Neuronal stem cell (in vitro differentiated cells): ENCODE measurements around the gene ARMC2.

Source experiments
- DNase-seq: peaks from one replicate; pipeline ENCODE4 v3.0.0-alpha.2; 2013; ENCODE audit warnings: low spot score
- H2AFZ ChIP-seq: one replicate; pipeline ENCODE4 v1.6.1; 2013; ENCODE audit warnings: mild to moderate bottlenecking, low read length, inconsistent platforms
- H2AK5ac ChIP-seq: 2 replicates; pipeline ENCODE4 v1.6.1; 2013; ENCODE audit warnings: low read depth, mild to moderate bottlenecking, inconsistent platforms, low read length, moderate library complexity, mixed read lengths
- H2BK120ac ChIP-seq: 2 replicates; pipeline ENCODE4 v1.6.1; 2013; ENCODE audit warnings: low read depth, mild to moderate bottlenecking, inconsistent platforms, low read length, moderate library complexity, mixed read lengths
- H2BK12ac ChIP-seq: one replicate; pipeline ENCODE4 v1.6.1; 2013; ENCODE audit warnings: low read length, inconsistent platforms
- H2BK15ac ChIP-seq: 2 replicates; pipeline ENCODE4 v1.6.1; 2013; ENCODE audit warnings: mild to moderate bottlenecking, low read length, inconsistent platforms, mixed read lengths
- H2BK5ac ChIP-seq: one replicate; pipeline ENCODE4 v1.6.1; 2013; ENCODE audit warnings: inconsistent platforms, mild to moderate bottlenecking, low read length, moderate library complexity
- H3K14ac ChIP-seq: one replicate; pipeline ENCODE4 v1.6.1; 2013; ENCODE audit warnings: low read length, inconsistent platforms
- H3K18ac ChIP-seq: 2 replicates; pipeline ENCODE4 v1.6.1; 2013; ENCODE audit warnings: low read length, inconsistent platforms
- H3K23ac ChIP-seq: 2 replicates; pipeline ENCODE4 v1.6.1; 2013; ENCODE audit warnings: low read depth, mild to moderate bottlenecking, mixed read lengths, low read length, inconsistent platforms; ENCODE audit not compliant: poor library complexity
- H3K27ac ChIP-seq: replicated peaks from 3 replicates; pipeline ENCODE4 v1.5.1; 2013; ENCODE audit warnings: low read length, inconsistent platforms
- H3K27me3 ChIP-seq, 3 experiments: 2 replicates each; pipeline ENCODE4 v1.6.1; 2013; ENCODE audit warnings: low read length in 3 of 3, mild to moderate bottlenecking in 2 of 3, inconsistent platforms in 1 of 3, low read depth in 1 of 3, mixed read lengths in 1 of 3, moderate library complexity in 1 of 3; ENCODE audit not compliant: control insufficient read depth in 3 of 3, insufficient read depth in 3 of 3
- H3K36me3 ChIP-seq, 2 donors: replicated peaks in 1 of 2; 2 replicates each; pipeline ENCODE4 v1.6.1; 2013; ENCODE audit warnings: low read length in 2 of 2; ENCODE audit not compliant: control insufficient read depth in 2 of 2, insufficient read depth in 2 of 2
- H3K4ac ChIP-seq: 2 replicates; pipeline ENCODE4 v1.6.1; 2013; ENCODE audit warnings: inconsistent platforms, mild to moderate bottlenecking, low read length, moderate library complexity
- H3K4me1 ChIP-seq, 2 donors: 1 replicate in 1 of 2; 2 replicates in 1 of 2; pipeline ENCODE4 v1.6.1; 2013; ENCODE audit warnings: low read length in 2 of 2, low read depth in 1 of 2; ENCODE audit not compliant: control insufficient read depth in 2 of 2, insufficient read depth in 1 of 2
- H3K4me2 ChIP-seq: one replicate; pipeline ENCODE4 v1.6.1; 2013; ENCODE audit warnings: mild to moderate bottlenecking, low read length, inconsistent platforms; ENCODE audit not compliant: insufficient read depth, poor library complexity, severe bottlenecking
- H3K4me3 ChIP-seq, 2 donors: 2 replicates each; pipeline ENCODE4 v1.5.1; 2013; ENCODE audit warnings: low read length in 2 of 2, mild to moderate bottlenecking in 2 of 2, inconsistent platforms in 1 of 2, moderate library complexity in 1 of 2
- H3K79me1 ChIP-seq: one replicate; pipeline ENCODE4 v1.6.1; 2013; ENCODE audit warnings: low read depth, mild to moderate bottlenecking, inconsistent platforms, low read length, moderate library complexity
- H3K9ac ChIP-seq: one replicate; pipeline ENCODE4 v1.6.1; 2013; ENCODE audit warnings: mild to moderate bottlenecking, low read depth, low read length, inconsistent platforms; ENCODE audit not compliant: poor library complexity
- H3K9me3 ChIP-seq, 2 donors: replicated peaks in 1 of 2; 2 replicates each; pipeline versions ENCODE3 to v1.6.1; 2013; ENCODE audit warnings: low read length in 2 of 2, mild to moderate bottlenecking in 2 of 2, inconsistent platforms in 1 of 2, low read depth in 1 of 2, mixed read lengths in 1 of 2, moderate library complexity in 1 of 2; ENCODE audit not compliant: control insufficient read depth in 2 of 2, insufficient read depth in 1 of 2
- H4K8ac ChIP-seq: one replicate; pipeline ENCODE4 v1.6.1; 2013; ENCODE audit warnings: low read depth, mild to moderate bottlenecking, inconsistent platforms, low read length, moderate library complexity
- H4K91ac ChIP-seq: one replicate; pipeline ENCODE4 v1.6.1; 2013; ENCODE audit warnings: low read length, low read depth, mild to moderate bottlenecking, inconsistent platforms; ENCODE audit not compliant: poor library complexity
- WGBS, 2 donors: extraction: QIAGEN DNeasy Blood & Tissue Kit; methylation state at CpG; one replicate each; pipeline ENCODE4 v1.1.7; 2013; ENCODE audit warnings: missing lambda C conversion rate in 2 of 2, mixed read lengths in 1 of 2; ENCODE audit not compliant: insufficient read length in 2 of 2, insufficient replicate concordance in 1 of 2; ENCODE audit errors: extremely low coverage in 2 of 2; 5-methylcytosine and 5-hydroxymethylcytosine counted together

Gene ARMC2

GRCh38 chr6:108875161-108875555, 26.9 kb downstream of the ARMC2 start:
- H4K91ac ChIP-seq = no peak overlapping the region
- no peak overlapping the region for H3K18ac ChIP-seq
- H3K23ac ChIP-seq = no peak overlapping the region
- no peak overlapping the region for H2AK5ac ChIP-seq
- peaks cover 3 to 5% of the 10 kb centered on the region in 2 donors for H3K36me3 ChIP-seq
- H3K79me1 ChIP-seq = no peaks in the 10 kb centered on the region
- H3K9me3 ChIP-seq = no peaks in the 10 kb centered on the region
- H3K27ac ChIP-seq = no peak overlapping the region
- H3K4ac ChIP-seq = no peak overlapping the region
- H3K4me2 ChIP-seq = no peak overlapping the region
- no peak overlapping the region for H2BK15ac ChIP-seq
- H3K27me3 ChIP-seq = peaks cover 0 to 2% (median 0%) of the 10 kb centered on the region in 3 experiments
- H2BK12ac ChIP-seq = no peak overlapping the region
- no peak overlapping the region for H3K9ac ChIP-seq
- no peak overlapping the region for H2BK5ac ChIP-seq
- no peak overlapping the region for H2BK120ac ChIP-seq
- H3K4me1 ChIP-seq = peaks cover 3 to 18% of the 10 kb centered on the region in 2 donors
- H4K8ac ChIP-seq = no peak overlapping the region
- no peak overlapping the region for H3K4me3 ChIP-seq
- no peak overlapping the region for H3K14ac ChIP-seq
- no peak overlapping the region for H2AFZ ChIP-seq
- no peak for DNase-seq

DNA sequence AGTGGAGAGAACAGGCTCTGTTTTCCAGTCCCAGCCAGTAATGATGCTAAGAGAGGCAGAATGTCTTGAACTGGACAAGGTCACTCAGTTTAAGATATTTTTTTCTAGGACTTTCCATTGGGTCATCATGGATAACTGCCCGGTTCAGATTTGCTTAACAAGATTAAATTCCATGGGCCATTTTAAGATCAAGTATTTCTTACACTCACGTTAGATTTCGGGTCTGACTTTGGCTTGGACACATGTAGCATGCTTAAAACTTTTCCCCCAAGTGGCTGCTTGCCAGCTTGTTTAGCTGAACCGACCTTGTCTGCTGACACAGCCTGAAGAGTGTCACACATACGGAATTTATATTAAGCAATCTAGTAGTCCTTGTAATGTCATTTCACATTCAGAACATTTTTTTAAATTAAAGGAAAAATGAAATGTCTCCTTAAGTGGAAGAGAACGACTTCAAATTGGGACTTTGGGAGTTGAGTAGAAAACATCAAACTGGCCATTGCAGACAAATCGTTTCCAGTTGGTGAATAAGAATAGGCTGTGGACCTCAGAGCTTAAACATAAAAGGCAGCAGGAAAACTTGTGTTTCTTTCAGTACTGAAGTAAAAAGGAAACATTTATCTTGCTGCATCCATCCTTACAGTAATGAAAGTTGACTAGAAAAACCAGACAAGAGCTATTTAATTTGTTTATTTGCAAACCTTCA, 29.0 kb downstream of the ARMC2 start:
- DNase-seq = no peak
- peaks cover 1 to 8% of the 10 kb centered on the region in 2 donors for H3K4me1 ChIP-seq
- H3K23ac ChIP-seq = no peak overlapping the region
- no peak overlapping the region for H4K91ac ChIP-seq
- no peak overlapping the region for H2BK15ac ChIP-seq
- H3K27ac ChIP-seq = no peak overlapping the region
- H4K8ac ChIP-seq = no peak overlapping the region
- peaks cover 3 to 8% of the 10 kb centered on the region in 2 donors for H3K36me3 ChIP-seq
- no peak overlapping the region for H3K9ac ChIP-seq
- no peak overlapping the region for H3K14ac ChIP-seq
- no CpG with 5 or more reads among the region's 7 CpGs for WGBS, 2 donors
- no peaks in the 10 kb centered on the region for H3K79me1 ChIP-seq
- H3K4me3 ChIP-seq = no peak overlapping the region
- no peak overlapping the region for H3K4ac ChIP-seq
- H2BK12ac ChIP-seq = no peak overlapping the region
- H2BK120ac ChIP-seq = no peak overlapping the region
- peaks cover 0 to 2% (median 0%) of the 10 kb centered on the region in 3 experiments for H3K27me3 ChIP-seq
- no peak overlapping the region for H3K4me2 ChIP-seq
- H3K9me3 ChIP-seq = peaks cover 0 to 2% of the 10 kb centered on the region in 2 donors
- H2AFZ ChIP-seq = no peak overlapping the region
- H3K18ac ChIP-seq = no peak overlapping the region
- no peak overlapping the region for H2BK5ac ChIP-seq
- no peak overlapping the region for H2AK5ac ChIP-seq

DNA sequence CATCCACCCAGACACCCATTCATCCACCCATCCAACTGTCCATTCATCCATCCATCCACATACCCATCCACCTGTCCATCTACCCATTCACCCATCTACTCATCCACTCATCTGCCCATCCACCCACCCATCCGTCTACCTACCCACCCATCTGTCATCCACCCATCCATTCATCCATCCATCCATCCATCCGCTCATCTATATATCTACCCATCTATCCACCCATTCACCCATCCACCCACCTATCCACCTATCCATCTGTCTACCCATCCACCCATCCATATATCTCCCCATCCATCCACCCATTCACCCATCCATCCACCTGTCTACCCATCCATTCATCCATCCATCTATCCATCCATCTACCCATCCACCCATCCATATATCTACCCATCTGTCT, 30.7 kb downstream of the ARMC2 start:
- H3K18ac ChIP-seq = no peak overlapping the region
- no peak overlapping the region for H2BK12ac ChIP-seq
- H3K23ac ChIP-seq = no peak overlapping the region
- no peaks in the 10 kb centered on the region for H3K79me1 ChIP-seq
- no peak overlapping the region for H2BK120ac ChIP-seq
- H3K36me3 ChIP-seq = peaks cover 3 to 8% of the 10 kb centered on the region in 2 donors
- H3K27ac ChIP-seq = no peak overlapping the region
- no peak overlapping the region for H3K14ac ChIP-seq
- H3K27me3 ChIP-seq = peaks cover 0 to 2% (median 0%) of the 10 kb centered on the region in 3 experiments
- H2BK5ac ChIP-seq = no peak overlapping the region
- H3K9me3 ChIP-seq = peaks cover 0 to 2% of the 10 kb centered on the region in 2 donors
- H3K9ac ChIP-seq = no peak overlapping the region
- no peak overlapping the region for H2BK15ac ChIP-seq
- DNase-seq = no peak
- H2AK5ac ChIP-seq = no peak overlapping the region
- no peak overlapping the region for H2AFZ ChIP-seq
- H4K8ac ChIP-seq = no peak overlapping the region
- no peaks in the 10 kb centered on the region for H3K4me1 ChIP-seq
- WGBS, 2 donors = no CpG with 5 or more reads among the region's 2 CpGs
- no peak overlapping the region for H3K4me2 ChIP-seq
- no peak overlapping the region for H3K4ac ChIP-seq
- no peak overlapping the region for H4K91ac ChIP-seq
- H3K4me3 ChIP-seq = no peak overlapping the region

DNA sequence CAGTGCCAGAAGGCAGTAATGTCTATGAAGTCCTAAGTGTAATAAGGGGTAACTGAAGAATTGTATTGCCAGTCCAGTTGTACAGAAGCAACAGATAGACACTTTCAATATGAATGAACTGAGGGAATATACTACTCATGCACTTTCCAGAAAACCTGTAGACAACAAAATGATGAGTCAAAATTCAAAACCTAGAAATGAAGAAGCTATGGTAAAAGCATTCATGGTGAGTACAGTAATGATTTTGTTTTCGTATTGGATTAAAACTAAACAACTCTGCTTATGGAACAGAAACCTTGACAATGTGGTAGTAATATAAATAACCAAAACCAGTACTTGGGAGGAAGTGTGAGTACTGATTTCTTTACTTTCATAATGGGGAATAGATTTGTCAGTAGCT, 35.0 kb downstream of the ARMC2 start:
- no peak overlapping the region for H3K23ac ChIP-seq
- H3K79me1 ChIP-seq = no peaks in the 10 kb centered on the region
- H3K14ac ChIP-seq = no peak overlapping the region
- H3K9me3 ChIP-seq = peaks cover 0 to 2% of the 10 kb centered on the region in 2 donors
- no peak overlapping the region for H3K4me2 ChIP-seq
- H2BK15ac ChIP-seq = no peak overlapping the region
- WGBS, 2 donors = no CpG with 5 or more reads among the region's 1 CpG
- H2BK12ac ChIP-seq = no peak overlapping the region
- H3K4me3 ChIP-seq = no peak overlapping the region
- peaks cover 0 to 2% (median 0%) of the 10 kb centered on the region in 3 experiments for H3K27me3 ChIP-seq
- no peak overlapping the region for H3K4ac ChIP-seq
- H2AFZ ChIP-seq = no peak overlapping the region
- no peak overlapping the region for H4K91ac ChIP-seq
- no peak overlapping the region for H2BK120ac ChIP-seq
- no peak overlapping the region for H3K9ac ChIP-seq
- no peak overlapping the region for H4K8ac ChIP-seq
- H2BK5ac ChIP-seq = no peak overlapping the region
- no peak overlapping the region for H3K27ac ChIP-seq
- DNase-seq = no peak
- no peaks in the 10 kb centered on the region for H3K4me1 ChIP-seq
- no peak overlapping the region for H2AK5ac ChIP-seq
- H3K36me3 ChIP-seq = peaks cover 3 to 11% of the 10 kb centered on the region in 2 donors
- H3K18ac ChIP-seq = no peak overlapping the region
